SK-N-SH (cell line): Measurements from ENCODE around the gene ELANE. TPM values are rescaled to one million over a fixed set of nuclear protein-coding genes. Genes with fewer than 3 reads are reported as not detected.

Experiments used
- CTCF ChIA-PET: fragments of 300-600, 350-600 bp; formaldehyde crosslinking; extraction: SDS; loops from one replicate; lab custom pipeline; 2021; lab: Yijun Ruan, JAX
- POLR2A ChIA-PET: fragments of 350-600 bp; sonication (Branson Sonifier 250); formaldehyde crosslinking; extraction: SDS; loops from one replicate; lab custom pipeline; 2020; ENCODE audit warnings: antibody characterized with exemption, inconsistent platforms; lab: Yijun Ruan, JAX
- DNase-seq: peaks from one replicate; pipeline ENCODE4 v3.0.0; 2012
- H2AFZ ChIP-seq: fragments of 200-600 bp; sonication (generic); 2 replicates; pipeline ENCODE4 v1.8.1; 2016; ENCODE audit warnings: antibody characterized with exemption, mild to moderate bottlenecking, low read depth
- H3F3A ChIP-seq: fragments of 200-600 bp; sonication (generic); replicated peaks from 2 replicates; pipeline ENCODE3; 2016; ENCODE audit warnings: antibody characterized with exemption, mild to moderate bottlenecking; ENCODE audit not compliant: insufficient read depth
- H3K27ac ChIP-seq, 2 experiments: fragments of 200-500 bp in 1 of 2; fragments of 200-600 bp in 1 of 2; sonication (Bioruptor generic) in 1 of 2; sonication (generic), shearing (Covaris generic) in 1 of 2; 2 replicates each; pipeline versions ENCODE4 v1.5.1 to v1.6.1; 2014 to 2016; ENCODE audit warnings: low read depth in 2 of 2, inconsistent platforms in 1 of 2, low read length in 1 of 2, mild to moderate bottlenecking in 1 of 2, mixed read lengths in 1 of 2
- H3K27me3 ChIP-seq: fragments of 200-600 bp; sonication (generic), shearing (Covaris generic); 2 replicates; pipeline ENCODE4 v1.6.1; 2016; ENCODE audit warnings: mixed run types; ENCODE audit not compliant: insufficient read depth
- H3K36me3 ChIP-seq, 2 experiments: fragments of 200-500 bp in 1 of 2; fragments of 200-600 bp in 1 of 2; sonication (Bioruptor generic) in 1 of 2; sonication (generic) in 1 of 2; replicated peaks in 1 of 2; 2 replicates each; pipeline versions ENCODE3 to v1.5.1; 2014 to 2016; ENCODE audit warnings: low read length in 1 of 2, mild to moderate bottlenecking in 1 of 2; ENCODE audit not compliant: insufficient read depth in 2 of 2, control insufficient read depth in 1 of 2
- H3K4me1 ChIP-seq, 2 experiments: fragments of 200-500 bp in 1 of 2; fragments of 200-600 bp in 1 of 2; sonication (Bioruptor generic) in 1 of 2; sonication (generic), shearing (Covaris generic) in 1 of 2; 2 replicates each; pipeline versions ENCODE4 v1.5.1 to v1.6.1; 2014 to 2016; ENCODE audit warnings: low read depth in 1 of 2, low read length in 1 of 2, mixed run types in 1 of 2; ENCODE audit not compliant: insufficient read depth in 2 of 2, control insufficient read depth in 1 of 2
- H3K4me2 ChIP-seq: fragments of 200-600 bp; sonication (generic), shearing (Covaris generic); 2 replicates; pipeline ENCODE4 v1.6.1; 2017; ENCODE audit warnings: mixed run types
- H3K4me3 ChIP-seq, 2 experiments: fragments of 200-500 bp in 1 of 2; fragments of 200-600 bp in 1 of 2; sonication (Bioruptor generic) in 1 of 2; sonication (generic), shearing (Covaris generic) in 1 of 2; 2 replicates each; pipeline versions ENCODE4 v1.5.1 to v1.8.1; 2014 to 2016; ENCODE audit warnings: low read depth in 2 of 2, inconsistent platforms in 1 of 2, low read length in 1 of 2, mild to moderate bottlenecking in 1 of 2, mixed read lengths in 1 of 2, moderate library complexity in 1 of 2
- H3K79me2 ChIP-seq: fragments of 200-600 bp; sonication (generic); 2 replicates; pipeline ENCODE4 v1.8.1; 2017; ENCODE audit warnings: mild to moderate bottlenecking; ENCODE audit not compliant: insufficient read depth
- H3K9ac ChIP-seq: fragments of 200-600 bp; sonication (generic); 2 replicates; pipeline ENCODE4 v1.6.1; 2017; ENCODE audit warnings: mixed run types
- H3K9me2 ChIP-seq: fragments of 200-600 bp; sonication (generic); 2 replicates; pipeline ENCODE4 v1.6.1; 2017; ENCODE audit warnings: mixed run types
- H3K9me3 ChIP-seq: fragments of 200-600 bp; sonication (generic); 2 replicates; pipeline ENCODE4 v1.6.1; 2017; ENCODE audit warnings: mixed run types, mild to moderate bottlenecking, moderate library complexity
- H4K20me1 ChIP-seq: fragments of 200-600 bp; sonication (generic); 2 replicates; pipeline ENCODE4 v1.6.1; 2017; ENCODE audit warnings: mild to moderate bottlenecking, mixed run types; ENCODE audit not compliant: insufficient read depth
- ELF1 ChIP-seq: IDR thresholded peaks from 2 replicates; pipeline ENCODE4 v1.4.0; 2012
- EP300 ChIP-seq, 2 experiments: IDR thresholded peaks; 2 replicates each; pipeline versions ENCODE4 v1.4.0 to v1.6.1; 2012; ENCODE audit warnings: borderline replicate concordance in 1 of 2, low read depth in 1 of 2, low read length in 1 of 2
- EZH2phosphoT487 ChIP-seq: fragments of 200-600 bp; sonication (generic); IDR thresholded peaks from 2 replicates; pipeline ENCODE4 v1.6.1; 2017; ENCODE audit warnings: low read depth, mixed run types, mild to moderate bottlenecking, antibody characterized with exemption, moderate library complexity, borderline replicate concordance
- FOSL2 ChIP-seq: IDR thresholded peaks from 2 replicates; pipeline ENCODE4 v1.4.0; 2012; ENCODE audit warnings: low read depth, mild to moderate bottlenecking, moderate library complexity, borderline replicate concordance
- FOXJ3 ChIP-seq: sonication (generic); formaldehyde crosslinking; IDR thresholded peaks from 2 replicates; pipeline ENCODE4 v1.5.1; 2020; ENCODE audit warnings: mild to moderate bottlenecking, missing genetic modification reagents
- GATA2 ChIP-seq: sonication (generic); formaldehyde crosslinking; IDR thresholded peaks from 2 replicates; pipeline ENCODE4 v1.5.0; 2020; ENCODE audit warnings: mild to moderate bottlenecking, missing genetic modification reagents
- MEF2A ChIP-seq: IDR thresholded peaks from 2 replicates; pipeline ENCODE4 v1.4.0; 2012; ENCODE audit warnings: low read depth, borderline replicate concordance
- MXI1 ChIP-seq: IDR thresholded peaks from 2 replicates; pipeline ENCODE4 v1.6.1; 2012; ENCODE audit warnings: mild to moderate bottlenecking, low read depth, low read length, improper control_type of control experiment
- NFIC ChIP-seq: IDR thresholded peaks from 2 replicates; pipeline ENCODE4 v1.4.0; 2012; ENCODE audit warnings: borderline replicate concordance
- NRF1 ChIP-seq: IDR thresholded peaks from 2 replicates; pipeline ENCODE4 v1.6.1; 2012; ENCODE audit warnings: low read depth, mild to moderate bottlenecking, low read length
- POLR2AphosphoS5 ChIP-seq: IDR thresholded peaks from 2 replicates; pipeline ENCODE4 v1.6.1; 2012; ENCODE audit warnings: low read depth, low read length
- RAD21 ChIP-seq: IDR thresholded peaks from 2 replicates; pipeline ENCODE4 v1.6.1; 2012; ENCODE audit warnings: mild to moderate bottlenecking, low read length
- RCOR1 ChIP-seq: fragments of 150-350 bp; IDR thresholded peaks from 2 replicates; pipeline ENCODE4 v1.6.1; 2017; ENCODE audit warnings: antibody characterized with exemption, low read length
- SMC3 ChIP-seq: IDR thresholded peaks from 2 replicates; pipeline ENCODE4 v1.6.1; 2012; ENCODE audit warnings: low read depth, low read length, improper control_type of control experiment
- TAF1 ChIP-seq: IDR thresholded peaks from 2 replicates; pipeline ENCODE4 v1.6.1; 2012; ENCODE audit warnings: low read depth, mild to moderate bottlenecking, low read length, moderate library complexity, borderline replicate concordance
- TCF12 ChIP-seq: IDR thresholded peaks from 2 replicates; pipeline ENCODE4 v1.4.0; 2012
- YY1 ChIP-seq: IDR thresholded peaks from 2 replicates; pipeline ENCODE4 v1.4.0; 2012; ENCODE audit warnings: low read depth, mild to moderate bottlenecking
- WGBS: methylation state at CpG from one replicate; pipeline ENCODE4 v1.1.6; 2017; ENCODE audit warnings: low lambda C conversion rate; 5-methylcytosine and 5-hydroxymethylcytosine counted together
- polyA plus RNA-seq, 3 experiments: library from polyadenylated mRNA; depleted of rRNA; stranded (reverse); fragments of >200 nt; gene quantifications; 2 replicates each; pipeline ENCODE4 v1.2.3, GENCODE V29; 2012
- TF ChIP-seq, protein P1 (sequence below): IDR thresholded peaks from 2 replicates; pipeline ENCODE4 v1.6.1; 2012; ENCODE audit warnings: mild to moderate bottlenecking, low read depth, low read length, moderate library complexity
- TF ChIP-seq, protein P2 (sequence below): IDR thresholded peaks from 2 replicates; pipeline ENCODE4; 2012
- TF ChIP-seq, protein P3 (sequence below): IDR thresholded peaks from 2 replicates; pipeline ENCODE4 v1.4.0; 2012; ENCODE audit warnings: low read depth

ELANE gene
- polyA plus RNA-seq, 1 of the 3 experiments (the other 2 are of a cell fraction), result not detected

DNA sequence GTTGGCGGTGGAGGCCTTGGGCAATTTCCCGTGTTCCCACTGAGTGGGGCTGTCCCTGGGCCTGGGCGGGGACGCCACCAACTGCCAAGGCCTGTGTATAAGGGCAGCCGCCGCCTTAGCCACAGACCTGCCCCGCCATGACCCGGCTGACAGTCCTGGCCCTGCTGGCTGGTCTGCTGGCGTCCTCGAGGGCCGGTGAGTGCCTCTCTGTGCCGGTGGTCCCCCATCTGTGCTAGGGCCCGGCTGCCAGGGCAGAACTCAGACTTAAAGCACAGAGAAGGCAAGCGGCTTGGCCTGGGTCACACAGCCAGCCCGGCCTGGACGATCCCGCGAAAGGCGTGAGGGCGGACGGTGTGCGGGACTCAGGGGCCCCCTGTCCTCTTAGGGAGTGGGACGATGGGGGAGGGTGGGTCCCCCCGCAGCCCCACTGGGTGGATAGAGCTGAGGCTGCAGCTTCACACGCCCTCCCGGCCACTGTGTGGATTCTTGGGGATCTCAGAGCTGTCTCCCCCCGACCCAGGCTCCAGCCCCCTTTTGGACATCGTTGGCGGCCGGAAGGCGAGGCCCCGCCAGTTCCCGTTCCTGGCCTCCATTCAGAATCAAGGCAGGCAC, 24.3 kb upstream of the ELANE start, which contains the start of gene AZU1:
Gene AZU1 (plus strand): TSS at position 128 of the 612 bp plus-strand sequence. CDS start 10 bp downstream, at position 138.
- Histone ChIP-seq H3K9me3 (no peaks in the 10 kb centered on the region), H3K36me3 (no peaks in the 10 kb centered on the region), H3K4me3 (no peak within 1 kb of the TSS), H3K27ac (no peak within 1 kb of the TSS), H3K27me3 (peaks cover 31% of the 10 kb centered on the region), H3K4me2 (no peak within 1 kb of the TSS), H4K20me1 (no peaks in the 10 kb centered on the region), H3K4me1 (no peaks in the 10 kb centered on the region), H3K9me2 (no peaks in the 10 kb centered on the region), H2AFZ (no peak within 1 kb of the TSS), H3K79me2 (no peaks in the 10 kb centered on the region), H3K9ac (no peak within 1 kb of the TSS), H3F3A (peaks cover 5% of the 10 kb centered on the region)
- 59% methylated on average over 3 of the region's 33 CpGs for WGBS
- CTCF ChIA-PET, result no interaction called here
- TF ChIP-seq FOSL2 (no peak), NFIC (no peak), NRF1 (no peak), TCF12 (no peak), GATA2 (CRISPR knock-in tag) (no peak), MEF2A (no peak), YY1 (no peak), TAF1 (no peak), MXI1 (no peak), EZH2phosphoT487 (no peak), RAD21 (no peak), ELF1 (no peak), POLR2AphosphoS5 (no peak), RCOR1 (no peak), EP300 (IDR thresholded peaks at IDR 0.05; ENCODE audit: borderline replicate concordance in 1 of 2, low read depth in 1 of 2, low read length in 1 of 2) (no peak), SMC3 (no peak), FOXJ3 (CRISPR knock-in tag) (no peak)
- TF ChIP-seq, protein P1, sequence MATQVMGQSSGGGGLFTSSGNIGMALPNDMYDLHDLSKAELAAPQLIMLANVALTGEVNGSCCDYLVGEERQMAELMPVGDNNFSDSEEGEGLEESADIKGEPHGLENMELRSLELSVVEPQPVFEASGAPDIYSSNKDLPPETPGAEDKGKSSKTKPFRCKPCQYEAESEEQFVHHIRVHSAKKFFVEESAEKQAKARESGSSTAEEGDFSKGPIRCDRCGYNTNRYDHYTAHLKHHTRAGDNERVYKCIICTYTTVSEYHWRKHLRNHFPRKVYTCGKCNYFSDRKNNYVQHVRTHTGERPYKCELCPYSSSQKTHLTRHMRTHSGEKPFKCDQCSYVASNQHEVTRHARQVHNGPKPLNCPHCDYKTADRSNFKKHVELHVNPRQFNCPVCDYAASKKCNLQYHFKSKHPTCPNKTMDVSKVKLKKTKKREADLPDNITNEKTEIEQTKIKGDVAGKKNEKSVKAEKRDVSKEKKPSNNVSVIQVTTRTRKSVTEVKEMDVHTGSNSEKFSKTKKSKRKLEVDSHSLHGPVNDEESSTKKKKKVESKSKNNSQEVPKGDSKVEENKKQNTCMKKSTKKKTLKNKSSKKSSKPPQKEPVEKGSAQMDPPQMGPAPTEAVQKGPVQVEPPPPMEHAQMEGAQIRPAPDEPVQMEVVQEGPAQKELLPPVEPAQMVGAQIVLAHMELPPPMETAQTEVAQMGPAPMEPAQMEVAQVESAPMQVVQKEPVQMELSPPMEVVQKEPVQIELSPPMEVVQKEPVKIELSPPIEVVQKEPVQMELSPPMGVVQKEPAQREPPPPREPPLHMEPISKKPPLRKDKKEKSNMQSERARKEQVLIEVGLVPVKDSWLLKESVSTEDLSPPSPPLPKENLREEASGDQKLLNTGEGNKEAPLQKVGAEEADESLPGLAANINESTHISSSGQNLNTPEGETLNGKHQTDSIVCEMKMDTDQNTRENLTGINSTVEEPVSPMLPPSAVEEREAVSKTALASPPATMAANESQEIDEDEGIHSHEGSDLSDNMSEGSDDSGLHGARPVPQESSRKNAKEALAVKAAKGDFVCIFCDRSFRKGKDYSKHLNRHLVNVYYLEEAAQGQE, result no peak
- TF ChIP-seq, protein P2, sequence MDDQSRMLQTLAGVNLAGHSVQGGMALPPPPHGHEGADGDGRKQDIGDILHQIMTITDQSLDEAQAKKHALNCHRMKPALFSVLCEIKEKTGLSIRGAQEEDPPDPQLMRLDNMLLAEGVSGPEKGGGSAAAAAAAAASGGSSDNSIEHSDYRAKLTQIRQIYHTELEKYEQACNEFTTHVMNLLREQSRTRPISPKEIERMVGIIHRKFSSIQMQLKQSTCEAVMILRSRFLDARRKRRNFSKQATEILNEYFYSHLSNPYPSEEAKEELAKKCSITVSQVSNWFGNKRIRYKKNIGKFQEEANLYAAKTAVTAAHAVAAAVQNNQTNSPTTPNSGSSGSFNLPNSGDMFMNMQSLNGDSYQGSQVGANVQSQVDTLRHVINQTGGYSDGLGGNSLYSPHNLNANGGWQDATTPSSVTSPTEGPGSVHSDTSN, result no peak
- TF ChIP-seq, protein P3, sequence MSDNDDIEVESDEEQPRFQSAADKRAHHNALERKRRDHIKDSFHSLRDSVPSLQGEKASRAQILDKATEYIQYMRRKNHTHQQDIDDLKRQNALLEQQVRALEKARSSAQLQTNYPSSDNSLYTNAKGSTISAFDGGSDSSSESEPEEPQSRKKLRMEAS, result no peak
- POLR2A ChIA-PET, result no interaction called here
- no peak for DNase-seq
